ENCODE measurements around the gene FAXDC2.

The FAXDC2 gene

DNA sequence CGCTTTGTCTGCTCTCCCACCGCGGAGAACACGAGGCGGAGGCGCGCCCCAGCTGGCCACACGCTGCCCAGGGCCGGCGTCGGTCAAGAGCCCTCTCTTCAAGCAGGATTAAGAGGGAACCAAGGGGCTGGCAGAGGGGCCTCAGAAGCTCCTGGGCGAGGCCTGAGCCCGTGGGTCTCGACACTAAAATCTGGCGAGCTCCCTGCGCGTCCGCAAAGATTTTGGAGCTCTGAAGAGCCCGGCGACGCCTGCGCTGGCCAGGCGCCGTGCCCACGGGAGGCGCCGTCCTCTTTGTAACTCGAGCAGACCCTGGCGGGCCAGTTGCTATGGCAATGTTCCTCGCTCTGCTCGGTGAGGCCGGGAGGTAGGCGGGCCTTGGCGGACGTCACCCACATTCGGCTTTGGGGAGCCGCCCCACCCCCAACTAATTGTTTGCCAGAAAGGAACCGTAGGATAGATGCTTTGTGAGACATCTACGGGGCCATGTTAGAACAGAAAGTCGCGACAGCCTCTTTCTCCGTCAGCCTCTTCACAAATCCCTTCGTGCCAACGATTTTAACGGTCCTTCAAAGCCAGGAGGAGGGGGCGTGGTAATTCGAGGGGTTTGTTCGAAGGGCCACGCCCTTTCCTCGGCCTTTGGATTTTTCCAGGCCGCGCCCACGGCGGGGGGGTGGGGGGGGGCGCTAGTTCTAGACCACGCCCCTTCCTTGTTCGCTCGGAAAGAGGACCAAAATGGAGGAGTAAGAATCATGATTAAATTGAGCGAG lies 7.3 kb upstream of the FAXDC2 start:
- TF ChIP-seq, protein P1, sequence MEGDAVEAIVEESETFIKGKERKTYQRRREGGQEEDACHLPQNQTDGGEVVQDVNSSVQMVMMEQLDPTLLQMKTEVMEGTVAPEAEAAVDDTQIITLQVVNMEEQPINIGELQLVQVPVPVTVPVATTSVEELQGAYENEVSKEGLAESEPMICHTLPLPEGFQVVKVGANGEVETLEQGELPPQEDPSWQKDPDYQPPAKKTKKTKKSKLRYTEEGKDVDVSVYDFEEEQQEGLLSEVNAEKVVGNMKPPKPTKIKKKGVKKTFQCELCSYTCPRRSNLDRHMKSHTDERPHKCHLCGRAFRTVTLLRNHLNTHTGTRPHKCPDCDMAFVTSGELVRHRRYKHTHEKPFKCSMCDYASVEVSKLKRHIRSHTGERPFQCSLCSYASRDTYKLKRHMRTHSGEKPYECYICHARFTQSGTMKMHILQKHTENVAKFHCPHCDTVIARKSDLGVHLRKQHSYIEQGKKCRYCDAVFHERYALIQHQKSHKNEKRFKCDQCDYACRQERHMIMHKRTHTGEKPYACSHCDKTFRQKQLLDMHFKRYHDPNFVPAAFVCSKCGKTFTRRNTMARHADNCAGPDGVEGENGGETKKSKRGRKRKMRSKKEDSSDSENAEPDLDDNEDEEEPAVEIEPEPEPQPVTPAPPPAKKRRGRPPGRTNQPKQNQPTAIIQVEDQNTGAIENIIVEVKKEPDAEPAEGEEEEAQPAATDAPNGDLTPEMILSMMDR (IDR thresholded peaks at IDR 0.05; ENCODE audit: control insufficient read depth, insufficient read depth, low read depth, low read length, missing control alignments), result no peak
- DNase-seq (ENCODE audit: low read depth), result peak; percentile 83

DNA sequence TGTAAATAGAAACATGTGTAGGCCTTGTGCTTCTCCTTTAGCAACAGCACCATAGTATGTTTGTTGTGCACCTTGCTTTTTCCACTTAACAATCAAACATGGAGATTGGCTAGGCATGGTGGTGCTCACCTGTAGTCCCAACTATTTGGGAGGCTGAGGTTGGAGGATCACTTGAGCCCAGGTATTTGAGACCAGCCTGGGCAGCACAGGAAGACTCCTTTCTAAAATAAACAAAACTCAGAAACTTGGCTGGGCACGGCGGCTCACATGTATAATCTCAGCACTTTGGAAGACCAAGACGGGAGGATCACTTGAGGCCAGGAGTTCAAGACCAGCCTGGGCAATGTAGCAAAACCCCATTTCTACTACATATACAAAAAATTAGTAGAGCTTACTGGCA lies 948 bp upstream of the FAXDC2 start:
- TF ChIP-seq, protein P1 (IDR thresholded peaks at IDR 0.05; ENCODE audit: control insufficient read depth, insufficient read depth, low read depth, low read length, missing control alignments), result no peak
- no peak for DNase-seq (ENCODE audit: low read depth)
- no peak overlapping the region for H3K4me3 ChIP-seq (ENCODE audit: control insufficient read depth, low read depth, low read length)

More for the DNA sequence above, 7.3 kb upstream of the FAXDC2 start:
- H3K4me3 ChIP-seq (ENCODE audit: control insufficient read depth, low read depth, low read length), result peak overlapping the region; percentile 77

DNA sequence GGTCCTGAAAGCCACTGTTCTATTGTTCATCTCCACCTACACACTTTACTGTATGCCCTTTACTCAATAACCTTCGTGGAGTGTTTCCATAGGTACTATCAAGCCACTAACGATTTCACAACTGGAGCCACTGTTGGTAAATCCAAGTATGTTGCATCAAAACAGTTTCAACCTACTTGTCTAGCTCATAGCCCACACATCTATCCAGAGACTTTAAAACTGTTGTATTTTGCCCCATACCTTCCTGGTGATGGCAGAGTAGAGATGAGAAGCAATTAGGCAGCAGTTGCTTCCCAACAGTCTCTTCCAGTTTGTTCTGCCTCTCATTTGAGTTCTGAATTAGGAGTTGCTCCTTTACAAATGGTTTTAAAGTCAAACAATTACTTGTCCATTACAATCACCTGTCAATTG lies 607 bp downstream of the FAXDC2 start:
- TF ChIP-seq, protein P1 (IDR thresholded peaks at IDR 0.05; ENCODE audit: control insufficient read depth, insufficient read depth, low read depth, low read length, missing control alignments), result no peak
- peak; percentile 49 for DNase-seq (ENCODE audit: low read depth)
- H3K4me3 ChIP-seq (ENCODE audit: control insufficient read depth, low read depth, low read length), result peak overlapping the region; percentile 77

DNA sequence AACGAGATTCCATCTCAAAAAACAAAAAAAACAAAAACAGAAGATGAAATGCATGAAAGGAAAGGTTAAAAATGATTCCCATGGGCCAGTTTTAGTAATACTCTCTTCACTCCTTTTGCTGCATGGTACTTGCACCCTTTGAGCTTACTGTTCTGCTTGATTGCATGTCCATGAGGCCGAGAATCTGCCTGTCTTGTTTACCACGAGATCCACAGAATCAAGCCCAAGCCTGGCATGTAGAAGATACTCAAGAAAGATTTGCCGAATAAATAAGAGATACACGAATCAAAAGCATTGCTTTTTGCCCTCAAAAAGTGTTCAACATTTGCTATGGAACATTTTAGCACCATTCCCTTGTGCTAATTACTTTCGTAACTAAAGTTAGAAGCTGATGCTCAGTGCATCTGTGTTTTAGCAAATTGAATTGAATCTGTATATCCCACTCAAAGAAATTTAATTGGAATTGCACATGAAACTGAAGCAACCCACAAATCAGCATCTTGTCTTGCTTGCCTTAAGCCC lies 1.1 kb downstream of the FAXDC2 start:
- H3K4me3 ChIP-seq (ENCODE audit: control insufficient read depth, low read depth, low read length), result no peak overlapping the region
- TF ChIP-seq, protein P1 (IDR thresholded peaks at IDR 0.05; ENCODE audit: control insufficient read depth, insufficient read depth, low read depth, low read length, missing control alignments), result no peak

DNA sequence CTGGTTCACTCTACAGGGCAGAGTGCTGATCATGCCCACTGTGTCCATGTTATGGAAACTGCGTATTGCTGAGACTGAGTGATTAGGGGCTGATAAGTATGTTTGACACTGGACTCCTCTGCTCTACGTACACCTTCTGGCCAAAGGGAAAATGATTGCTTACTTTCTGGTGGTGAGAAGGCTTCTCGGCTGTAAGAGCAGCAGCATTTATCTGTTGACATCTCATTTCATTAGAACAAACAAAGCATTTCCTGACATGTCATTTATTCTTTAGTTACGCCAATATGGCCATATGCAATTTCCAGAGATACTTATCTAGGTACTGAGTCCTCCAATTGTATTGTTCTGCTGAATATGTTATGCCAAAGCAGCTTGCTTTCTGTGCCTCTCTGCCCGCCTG lies 5.6 kb downstream of the FAXDC2 start:
- H3K4me3 ChIP-seq (ENCODE audit: control insufficient read depth, low read depth, low read length), result no peak overlapping the region
- no peak for DNase-seq (ENCODE audit: low read depth)
- TF ChIP-seq, protein P1 (IDR thresholded peaks at IDR 0.05; ENCODE audit: control insufficient read depth, insufficient read depth, low read depth, low read length, missing control alignments), result no peak

More for the DNA sequence above, 1.1 kb downstream of the FAXDC2 start:
- no peak for DNase-seq (ENCODE audit: low read depth)

DNA sequence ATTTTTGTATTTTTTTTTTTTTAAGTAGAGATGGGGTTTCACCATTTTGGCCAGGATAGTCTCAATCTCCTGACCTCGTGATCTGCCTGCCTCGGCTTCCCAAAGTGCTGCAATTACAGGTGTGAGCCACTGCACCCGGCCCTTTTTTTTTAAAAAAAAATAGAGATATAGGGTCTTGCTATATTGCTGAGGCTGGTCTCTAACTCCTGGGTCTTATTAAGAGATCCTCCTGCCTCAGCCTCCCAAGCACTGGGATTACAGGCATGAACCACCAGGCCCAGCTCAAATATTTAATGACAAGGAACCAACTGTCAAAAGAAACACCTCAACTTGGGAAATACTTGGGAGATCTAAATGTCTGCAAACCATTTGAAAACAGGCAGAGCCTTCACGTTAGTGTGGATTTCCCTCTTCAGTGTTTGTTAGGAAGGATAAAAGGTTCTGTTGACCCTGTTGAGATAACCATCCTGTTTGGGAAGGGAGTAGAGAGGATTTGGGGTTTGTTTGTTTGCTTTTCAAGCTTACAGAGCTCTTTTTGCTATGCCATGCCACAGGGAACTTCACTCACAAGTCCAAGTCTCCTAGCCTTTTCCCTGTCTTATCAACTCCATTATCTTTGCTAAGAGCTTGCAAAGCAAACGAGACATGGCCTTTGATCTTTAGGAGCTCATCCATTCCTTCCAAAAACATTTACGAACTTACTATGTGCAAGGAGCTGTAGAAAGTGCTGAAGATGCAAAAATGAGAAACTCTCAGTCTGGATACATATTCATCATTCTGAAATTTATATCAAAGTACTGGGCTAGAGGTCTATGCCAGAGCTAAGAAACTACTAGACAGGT lies 7.5 kb downstream of the FAXDC2 start:
- no peak for DNase-seq (ENCODE audit: low read depth)
- TF ChIP-seq, protein P1 (IDR thresholded peaks at IDR 0.05; ENCODE audit: control insufficient read depth, insufficient read depth, low read depth, low read length, missing control alignments), result no peak
- no peak overlapping the region for H3K4me3 ChIP-seq (ENCODE audit: control insufficient read depth, low read depth, low read length)

Measured in AG09309 (cell line).